Panc1 (cell line): Measurements from ENCODE around the gene MAD1L1.

ENCODE experiments used
- CTCF ChIP-seq: fragments of 450-650 bp; IDR thresholded peaks from 2 replicates; pipeline ENCODE4 v1.5.1; 2017; ENCODE audit warnings: mild to moderate bottlenecking
- TCF7L2 ChIP-seq: IDR thresholded peaks from 2 replicates; pipeline ENCODE4 v1.6.1; 2011; ENCODE audit warnings: mild to moderate bottlenecking, low read depth, low read length, inconsistent platforms

GRCh38 chr7:1934017-1934416 is 298.7 kb downstream of the MAD1L1 start:
- TF ChIP-seq CTCF (no peak), TCF7L2 (no peak)
